Activated CD4-positive, alpha-beta T cell treated with anti-CD3 and anti-CD28 coated beads, Interleukin-2, amount 10 ng/mL, durations not matched to agents 24 days and 14 days (primary cell): ENCODE results near the gene SDK2. TPM values are rescaled to one million over a fixed set of nuclear protein-coding genes. Genes with fewer than 3 reads are reported as not detected.
"Not testable (repeated sequence)": the region's sequence is repeated elsewhere in the genome, so short reads cannot be mapped to it uniquely, and the experiment has no call there.

ENCODE experiments used
- DNase-seq: peaks from one replicate; pipeline ENCODE4 v3.0.0; 2022
- H3K27ac Mint-ChIP-seq: one replicate; pipeline ENCODE4 v1.8.0; 2022; ENCODE audit warnings: mild to moderate bottlenecking, mixed read lengths
- H3K27me3 Mint-ChIP-seq: one replicate; pipeline ENCODE4 v1.8.0; 2022; ENCODE audit warnings: mixed read lengths
- H3K36me3 Mint-ChIP-seq: one replicate; pipeline ENCODE4 v1.8.0; 2022; ENCODE audit warnings: low read depth, mild to moderate bottlenecking, mixed read lengths
- H3K4me1 Mint-ChIP-seq: one replicate; pipeline ENCODE4 v1.8.0; 2021; ENCODE audit warnings: mixed read lengths
- H3K4me3 Mint-ChIP-seq: one replicate; pipeline ENCODE4 v1.8.0; 2022; ENCODE audit warnings: mild to moderate bottlenecking, moderate library complexity, mixed read lengths
- H3K9me3 Mint-ChIP-seq: one replicate; pipeline ENCODE4 v1.8.0; 2021; ENCODE audit warnings: mixed read lengths
- intact Hi-C: fragments of 100-400 bp; cut with micrococcal nuclease; formaldehyde crosslinking; loops from one replicate; pipeline ENCODE4 v1.15.1; 2023
- total RNA-seq: library from RNA; stranded (reverse); gene quantifications from 2 replicates; pipeline ENCODE4 v1.2.3, GENCODE V29; 2022

SDK2 gene
- total RNA-seq, 1 donor from 2014 or later = 0.42 TPM

GRCh38 chr17:73336408-73337329 is 307.6 kb downstream of the SDK2 start:
- H3K9me3 Mint-ChIP-seq = no peaks in the 10 kb centered on the region
- no peak for DNase-seq
- no peaks in the 10 kb centered on the region for H3K27me3 Mint-ChIP-seq
- no peaks in the 10 kb centered on the region for H3K36me3 Mint-ChIP-seq
- intact Hi-C loops = no loop called here
- H3K4me3 Mint-ChIP-seq = no peak overlapping the region
- H3K27ac Mint-ChIP-seq = no peak overlapping the region
- H3K4me1 Mint-ChIP-seq = peaks cover 2% of the 10 kb centered on the region

GRCh38 chr17:73335591-73336407 is 308.4 kb downstream of the SDK2 start:
- Mint-ChIP-seq H3K9me3 (no peaks in the 10 kb centered on the region), H3K4me3 (no peak overlapping the region), H3K27me3 (no peaks in the 10 kb centered on the region), H3K27ac (no peak overlapping the region), H3K4me1 (peaks cover 2% of the 10 kb centered on the region), H3K36me3 (no peaks in the 10 kb centered on the region)
- intact Hi-C loops = no loop called here
- no peak for DNase-seq

- Mint-ChIP-seq H3K27ac (no peak overlapping the region), H3K4me3 (no peak overlapping the region), H3K27me3 (no peaks in the 10 kb centered on the region), H3K4me1 (no peaks in the 10 kb centered on the region), H3K36me3 (no peaks in the 10 kb centered on the region), H3K9me3 (no peaks in the 10 kb centered on the region)
- intact Hi-C loops = no loop called here
- no peak for DNase-seq
These were observed 309.3 kb downstream of the SDK2 start for GRCh38 chr17:73334771-73335513.

- H3K9me3 Mint-ChIP-seq, H3K27me3 Mint-ChIP-seq: not testable (repeated sequence)
These were observed 310.8 kb downstream of the SDK2 start for GRCh38 chr17:73333445-73333844.

GRCh38 chr17:73331060-73331459 is 313.2 kb downstream of the SDK2 start:
- no peak overlapping the region for H3K4me3 Mint-ChIP-seq
- no peaks in the 10 kb centered on the region for H3K9me3 Mint-ChIP-seq
- no peaks in the 10 kb centered on the region for H3K4me1 Mint-ChIP-seq
- H3K36me3 Mint-ChIP-seq = no peaks in the 10 kb centered on the region
- DNase-seq = no peak
- no peak overlapping the region for H3K27ac Mint-ChIP-seq
- intact Hi-C loops = no loop called here
- H3K27me3 Mint-ChIP-seq = no peaks in the 10 kb centered on the region

More at GRCh38 chr17:73333445-73333844, 310.8 kb downstream of the SDK2 start:
- H3K4me3 Mint-ChIP-seq, H3K36me3 Mint-ChIP-seq, H3K4me1 Mint-ChIP-seq, DNase-seq, intact Hi-C loops, H3K27ac Mint-ChIP-seq: not testable (repeated sequence)

GRCh38 chr17:73327676-73328075 is 316.6 kb downstream of the SDK2 start:
- no peak overlapping the region for H3K4me3 Mint-ChIP-seq
- intact Hi-C loops = no loop called here
- no peaks in the 10 kb centered on the region for H3K36me3 Mint-ChIP-seq

GRCh38 chr17:73325527-73325842 is 318.8 kb downstream of the SDK2 start:
- Mint-ChIP-seq H3K4me1 (no peaks in the 10 kb centered on the region), H3K4me3 (no peak overlapping the region), H3K36me3 (no peaks in the 10 kb centered on the region), H3K27ac (no peak overlapping the region), H3K27me3 (peaks cover 4% of the 10 kb centered on the region), H3K9me3 (no peaks in the 10 kb centered on the region)
- DNase-seq = no peak
- intact Hi-C loops = no loop called here

More at GRCh38 chr17:73327676-73328075, 316.6 kb downstream of the SDK2 start:
- no peaks in the 10 kb centered on the region for H3K4me1 Mint-ChIP-seq
- H3K27me3 Mint-ChIP-seq = peaks cover 4% of the 10 kb centered on the region
- no peak for DNase-seq
- H3K9me3 Mint-ChIP-seq = no peaks in the 10 kb centered on the region
- no peak overlapping the region for H3K27ac Mint-ChIP-seq

GRCh38 chr17:73324711-73325526 is 319.3 kb downstream of the SDK2 start:
- Mint-ChIP-seq H3K4me1 (no peaks in the 10 kb centered on the region), H3K4me3 (no peak overlapping the region), H3K9me3 (no peaks in the 10 kb centered on the region), H3K27ac (no peak overlapping the region), H3K36me3 (no peaks in the 10 kb centered on the region), H3K27me3 (peaks cover 4% of the 10 kb centered on the region)
- intact Hi-C loops = no loop called here
- no peak for DNase-seq

GRCh38 chr17:73324160-73324475 is 320.1 kb downstream of the SDK2 start:
- H3K4me3 Mint-ChIP-seq = no peak overlapping the region
- intact Hi-C loops = no loop called here

GRCh38 chr17:73323409-73324159 is 320.7 kb downstream of the SDK2 start:
- peaks cover 4% of the 10 kb centered on the region for H3K27me3 Mint-ChIP-seq
- H3K36me3 Mint-ChIP-seq = no peaks in the 10 kb centered on the region
- intact Hi-C loops = no loop called here
- no peak overlapping the region for H3K4me3 Mint-ChIP-seq
- no peak for DNase-seq
- no peaks in the 10 kb centered on the region for H3K4me1 Mint-ChIP-seq
- no peak overlapping the region for H3K27ac Mint-ChIP-seq
- H3K9me3 Mint-ChIP-seq = no peaks in the 10 kb centered on the region

More at GRCh38 chr17:73324160-73324475, 320.1 kb downstream of the SDK2 start:
- no peaks in the 10 kb centered on the region for H3K9me3 Mint-ChIP-seq
- peaks cover 4% of the 10 kb centered on the region for H3K27me3 Mint-ChIP-seq
- DNase-seq = no peak
- no peaks in the 10 kb centered on the region for H3K36me3 Mint-ChIP-seq
- no peaks in the 10 kb centered on the region for H3K4me1 Mint-ChIP-seq
- no peak overlapping the region for H3K27ac Mint-ChIP-seq

GRCh38 chr17:73320601-73321264 is 323.5 kb downstream of the SDK2 start:
- intact Hi-C loops = no loop called here

GRCh38 chr17:73319766-73320165 is 324.5 kb downstream of the SDK2 start:
- H3K27ac Mint-ChIP-seq = no peak overlapping the region
- H3K4me3 Mint-ChIP-seq = no peak overlapping the region
- no peak for DNase-seq
- H3K36me3 Mint-ChIP-seq = no peaks in the 10 kb centered on the region
- H3K9me3 Mint-ChIP-seq = no peaks in the 10 kb centered on the region
- H3K27me3 Mint-ChIP-seq = peaks cover 3% of the 10 kb centered on the region
- intact Hi-C loops = no loop called here
- H3K4me1 Mint-ChIP-seq = no peaks in the 10 kb centered on the region

More at GRCh38 chr17:73320601-73321264, 323.5 kb downstream of the SDK2 start:
- Mint-ChIP-seq H3K36me3 (no peaks in the 10 kb centered on the region), H3K9me3 (no peaks in the 10 kb centered on the region), H3K27me3 (peaks cover 6% of the 10 kb centered on the region), H3K27ac (no peak overlapping the region), H3K4me1 (no peaks in the 10 kb centered on the region), H3K4me3 (no peak overlapping the region)
- no peak for DNase-seq
